Loucy (cell line): ENCODE measurements around the gene SHLD1.

Experiments used
- H2AFZ ChIP-seq: fragments of 200-600 bp; sonication (generic); 2 replicates; pipeline ENCODE4 v1.6.0; 2016; ENCODE audit warnings: antibody characterized with exemption, mild to moderate bottlenecking, low read length, moderate library complexity
- H3F3A ChIP-seq: fragments of 200-600 bp; 2 replicates; pipeline ENCODE4 v1.6.0; 2016; ENCODE audit warnings: antibody characterized with exemption, low read depth, mild to moderate bottlenecking
- H3K27me3 ChIP-seq: fragments of 200-600 bp; sonication (generic); 2 replicates; pipeline ENCODE4 v1.6.1; 2014; ENCODE audit warnings: low read length, mild to moderate bottlenecking; ENCODE audit not compliant: insufficient read depth, poor library complexity, severe bottlenecking
- H3K36me3 ChIP-seq: fragments of 200-600 bp; sonication (generic); 2 replicates; pipeline ENCODE4 v1.6.1; 2016; ENCODE audit warnings: low read length; ENCODE audit not compliant: insufficient read depth
- H3K4me1 ChIP-seq: fragments of 200-600 bp; sonication (generic); 2 replicates; pipeline ENCODE4 v1.5.1; 2014; ENCODE audit warnings: low read length, mild to moderate bottlenecking; ENCODE audit not compliant: insufficient read depth, poor library complexity, severe bottlenecking
- H3K4me2 ChIP-seq: fragments of 200-600 bp; sonication (generic); 2 replicates; pipeline ENCODE4 v1.6.0; 2014; ENCODE audit warnings: antibody characterized with exemption, low read length, low read depth, mild to moderate bottlenecking; ENCODE audit not compliant: poor library complexity, severe bottlenecking
- H3K4me3 ChIP-seq: fragments of 200-600 bp; sonication (generic); 2 replicates; pipeline ENCODE4 v1.5.1; 2014; ENCODE audit warnings: low read length, mild to moderate bottlenecking, mixed read lengths; ENCODE audit not compliant: poor library complexity, severe bottlenecking
- H3K79me2 ChIP-seq: fragments of 200-600 bp; sonication (generic); 2 replicates; pipeline ENCODE4 v1.6.1; 2014; ENCODE audit warnings: low read length; ENCODE audit not compliant: insufficient read depth
- H3K9ac ChIP-seq: fragments of 200-600 bp; sonication (generic); 2 replicates; pipeline ENCODE4 v1.6.0; 2014; ENCODE audit warnings: mild to moderate bottlenecking, low read depth, low read length, moderate library complexity; ENCODE audit not compliant: poor library complexity, severe bottlenecking
- H3K9me2 ChIP-seq: fragments of 200-600 bp; sonication (generic); replicated peaks from 2 replicates; pipeline ENCODE4 v1.6.1; 2016; ENCODE audit warnings: low read depth, low read length, mixed read lengths
- H3K9me3 ChIP-seq: fragments of 200-600 bp; sonication (generic); 2 replicates; pipeline ENCODE4 v1.6.1; 2014; ENCODE audit warnings: mild to moderate bottlenecking, antibody characterized with exemption, low read length, low read depth; ENCODE audit not compliant: insufficient read depth
- H4K20me1 ChIP-seq: fragments of 200-600 bp; sonication (generic); 2 replicates; pipeline ENCODE4 v1.6.0; 2014; ENCODE audit warnings: antibody characterized with exemption, low read length, mild to moderate bottlenecking; ENCODE audit not compliant: insufficient read depth, poor library complexity, severe bottlenecking
- CTCF ChIP-seq: fragments of 200-600 bp; sonication (generic); conservative IDR thresholded peaks from 2 replicates; pipeline ENCODE4 v1.5.1; 2014; ENCODE audit warnings: mild to moderate bottlenecking, antibody characterized with exemption, low read length
- EZH2phosphoT487 ChIP-seq: fragments of 200-600 bp; IDR thresholded peaks from 2 replicates; pipeline ENCODE4 v1.6.1; 2018; ENCODE audit warnings: antibody characterized with exemption, mild to moderate bottlenecking, moderate library complexity, borderline replicate concordance

Gene SHLD1

GRCh38 chr20:5781798-5782750 is 31.9 kb downstream of the SHLD1 start:
- H3F3A ChIP-seq, result no peaks in the 10 kb centered on the region
- no peaks in the 10 kb centered on the region for H3K9me2 ChIP-seq
- no peaks in the 10 kb centered on the region for H3K79me2 ChIP-seq
- no peaks in the 10 kb centered on the region for H3K9me3 ChIP-seq
- H2AFZ ChIP-seq, result no peak overlapping the region
- H3K27me3 ChIP-seq, result no peaks in the 10 kb centered on the region
- H3K9ac ChIP-seq, result no peak overlapping the region
- no peaks in the 10 kb centered on the region for H3K4me1 ChIP-seq
- H4K20me1 ChIP-seq, result no peaks in the 10 kb centered on the region
- TF ChIP-seq CTCF (no peak), EZH2phosphoT487 (no peak)
- H3K4me2 ChIP-seq, result no peak overlapping the region
- no peak overlapping the region for H3K4me3 ChIP-seq
- H3K36me3 ChIP-seq, result peaks cover 19% of the 10 kb centered on the region; the same call in 1 of the 2 replicates

GRCh38 chr20:5784735-5785134 is 34.5 kb downstream of the SHLD1 start:
- H4K20me1 ChIP-seq, result no peaks in the 10 kb centered on the region
- TF ChIP-seq CTCF (no peak), EZH2phosphoT487 (no peak)
- no peak overlapping the region for H2AFZ ChIP-seq
- no peak overlapping the region for H3K4me2 ChIP-seq
- H3K27me3 ChIP-seq, result no peaks in the 10 kb centered on the region
- no peaks in the 10 kb centered on the region for H3K79me2 ChIP-seq
- H3K9me2 ChIP-seq, result no peaks in the 10 kb centered on the region
- no peaks in the 10 kb centered on the region for H3K9me3 ChIP-seq
- no peak overlapping the region for H3K9ac ChIP-seq
- H3K36me3 ChIP-seq, result peaks cover 17% of the 10 kb centered on the region; the same call in 1 of the 2 replicates
- H3K4me1 ChIP-seq, result no peaks in the 10 kb centered on the region
- no peak overlapping the region for H3K4me3 ChIP-seq
- no peaks in the 10 kb centered on the region for H3F3A ChIP-seq

- Histone ChIP-seq H3K9me3 (no peaks in the 10 kb centered on the region), H3K4me3 (no peak overlapping the region), H3K36me3 (peaks cover 21% of the 10 kb centered on the region; the same call in 1 of the 2 replicates), H2AFZ (no peak overlapping the region), H3K4me2 (no peak overlapping the region), H3K27me3 (no peaks in the 10 kb centered on the region), H3K9ac (no peak overlapping the region), H4K20me1 (no peaks in the 10 kb centered on the region), H3K79me2 (no peaks in the 10 kb centered on the region), H3K4me1 (no peaks in the 10 kb centered on the region), H3K9me2 (no peaks in the 10 kb centered on the region), H3F3A (no peaks in the 10 kb centered on the region)
- TF ChIP-seq CTCF (no peak), EZH2phosphoT487 (no peak)
Observed at GRCh38 chr20:5785146-5785545, 34.9 kb downstream of the SHLD1 start.
